OCI-LY3 (cell line): Measurements from ENCODE around the gene NHLRC1.

Source experiments
- H2AFZ ChIP-seq: fragments of 200-600, 300-600 bp; shearing (Covaris generic); 2 replicates; pipeline ENCODE4 v1.6.0; 2014; ENCODE audit warnings: antibody characterized with exemption, low read depth, low read length
- H3K27ac ChIP-seq: fragments of 200-600, 300-600 bp; sonication (generic); 2 replicates; pipeline ENCODE4 v1.5.1; 2014; ENCODE audit warnings: mild to moderate bottlenecking, low read length, moderate library complexity, mixed read lengths
- H3K27me3 ChIP-seq: fragments of 200-600, 300-600 bp; sonication (generic); 2 replicates; pipeline ENCODE4 v1.6.1; 2014; ENCODE audit warnings: low read depth, low read length, mixed read lengths
- H3K36me3 ChIP-seq: fragments of 200-600, 300-600 bp; sonication (generic); replicated peaks from 2 replicates; pipeline ENCODE3; 2014; ENCODE audit warnings: low read depth, low read length, mixed read lengths
- H3K4me1 ChIP-seq: fragments of 300-600, 200-600 bp; sonication (generic); 2 replicates; pipeline ENCODE4 v1.6.1; 2014; ENCODE audit warnings: low read length, mixed read lengths
- H3K4me2 ChIP-seq: fragments of 200-600, 300-600 bp; sonication (generic); 2 replicates; pipeline ENCODE4 v1.6.1; 2014; ENCODE audit warnings: low read length, mixed read lengths
- H3K4me3 ChIP-seq: fragments of 300-600, 200-600 bp; sonication (generic); 2 replicates; pipeline ENCODE4 v1.5.1; 2014; ENCODE audit warnings: antibody characterized with exemption, mild to moderate bottlenecking, low read length, moderate library complexity
- H3K79me2 ChIP-seq: fragments of 300-600, 200-600 bp; shearing (Covaris generic); 2 replicates; pipeline ENCODE4 v1.6.1; 2014; ENCODE audit warnings: mild to moderate bottlenecking, low read length, mixed read lengths
- H3K9ac ChIP-seq: fragments of 300-600, 200-600 bp; shearing (Covaris generic); 2 replicates; pipeline ENCODE4 v1.6.0; 2014; ENCODE audit warnings: mild to moderate bottlenecking, low read length, moderate library complexity
- H3K9me3 ChIP-seq: fragments of 200-600, 300-600 bp; shearing (Covaris generic); 2 replicates; pipeline ENCODE4 v1.6.1; 2014; ENCODE audit warnings: low read length, mixed read lengths; ENCODE audit not compliant: insufficient read depth
- H4K20me1 ChIP-seq: fragments of 200-600, 300-600 bp; sonication (generic); 2 replicates; pipeline ENCODE4 v1.6.1; 2016; ENCODE audit warnings: low read length, mixed read lengths; ENCODE audit not compliant: insufficient read depth
- EZH2phosphoT487 ChIP-seq: fragments of 200-600 bp; shearing (Covaris generic); IDR thresholded peaks from 2 replicates; pipeline ENCODE4 v1.6.1; 2018; ENCODE audit warnings: antibody characterized with exemption, mixed run types, low read depth
- TF ChIP-seq, protein P1 (sequence below): fragments of 200-600, 300-600 bp; sonication (generic); IDR thresholded peaks from 2 replicates; pipeline ENCODE4 v1.5.1; 2014; ENCODE audit warnings: antibody characterized with exemption, low read length, low read depth

Gene NHLRC1

DNA sequence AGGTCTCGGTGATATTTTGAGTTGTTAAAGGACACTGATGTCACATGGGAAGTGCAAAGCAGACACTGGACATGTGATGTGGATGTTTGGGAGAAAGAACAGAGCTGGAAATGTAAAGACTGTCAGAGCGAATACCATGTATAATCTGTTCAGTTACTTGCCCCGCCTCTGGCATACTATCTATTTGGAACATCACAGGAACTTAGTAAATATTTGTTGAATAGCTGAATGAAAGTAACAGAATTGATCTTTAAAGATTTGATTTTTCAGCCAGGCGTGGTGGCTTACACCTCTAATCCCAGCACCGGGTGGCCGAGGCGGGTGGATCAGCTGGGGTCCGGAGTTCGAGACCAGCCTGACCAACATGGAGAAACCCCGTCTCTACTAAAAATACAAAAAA, 13.8 kb upstream of the NHLRC1 start:
- Histone ChIP-seq H3K79me2 (no peaks in the 10 kb centered on the region), H3K9me3 (no peaks in the 10 kb centered on the region), H3K36me3 (no peaks in the 10 kb centered on the region), H3K4me3 (no peak overlapping the region), H3K27ac (no peak overlapping the region), H2AFZ (no peak overlapping the region), H3K4me1 (peaks cover 5% of the 10 kb centered on the region; the same call in 1 of the 2 replicates), H3K9ac (no peak overlapping the region), H3K4me2 (no peak overlapping the region), H3K27me3 (no peaks in the 10 kb centered on the region), H4K20me1 (no peaks in the 10 kb centered on the region)
- TF ChIP-seq, protein P1, sequence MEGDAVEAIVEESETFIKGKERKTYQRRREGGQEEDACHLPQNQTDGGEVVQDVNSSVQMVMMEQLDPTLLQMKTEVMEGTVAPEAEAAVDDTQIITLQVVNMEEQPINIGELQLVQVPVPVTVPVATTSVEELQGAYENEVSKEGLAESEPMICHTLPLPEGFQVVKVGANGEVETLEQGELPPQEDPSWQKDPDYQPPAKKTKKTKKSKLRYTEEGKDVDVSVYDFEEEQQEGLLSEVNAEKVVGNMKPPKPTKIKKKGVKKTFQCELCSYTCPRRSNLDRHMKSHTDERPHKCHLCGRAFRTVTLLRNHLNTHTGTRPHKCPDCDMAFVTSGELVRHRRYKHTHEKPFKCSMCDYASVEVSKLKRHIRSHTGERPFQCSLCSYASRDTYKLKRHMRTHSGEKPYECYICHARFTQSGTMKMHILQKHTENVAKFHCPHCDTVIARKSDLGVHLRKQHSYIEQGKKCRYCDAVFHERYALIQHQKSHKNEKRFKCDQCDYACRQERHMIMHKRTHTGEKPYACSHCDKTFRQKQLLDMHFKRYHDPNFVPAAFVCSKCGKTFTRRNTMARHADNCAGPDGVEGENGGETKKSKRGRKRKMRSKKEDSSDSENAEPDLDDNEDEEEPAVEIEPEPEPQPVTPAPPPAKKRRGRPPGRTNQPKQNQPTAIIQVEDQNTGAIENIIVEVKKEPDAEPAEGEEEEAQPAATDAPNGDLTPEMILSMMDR: no peak
- no peak for TF ChIP-seq EZH2phosphoT487

- no peak overlapping the region for H2AFZ ChIP-seq
- no peaks in the 10 kb centered on the region for H3K27me3 ChIP-seq
- peaks cover 5% of the 10 kb centered on the region; the same call in 1 of the 2 replicates for H3K4me1 ChIP-seq
- H3K36me3 ChIP-seq: no peaks in the 10 kb centered on the region
- H3K27ac ChIP-seq: no peak overlapping the region
- no peak overlapping the region for H3K9ac ChIP-seq
- H3K4me2 ChIP-seq: no peak overlapping the region
- TF ChIP-seq, protein P1: no peak
- no peak for TF ChIP-seq EZH2phosphoT487
- H3K9me3 ChIP-seq: no peaks in the 10 kb centered on the region
- no peak overlapping the region for H3K4me3 ChIP-seq
- no peaks in the 10 kb centered on the region for H3K79me2 ChIP-seq
- H4K20me1 ChIP-seq: no peaks in the 10 kb centered on the region
Observed at GRCh38 chr6:18135171-18135570, 12.7 kb upstream of the NHLRC1 start.

- no peaks in the 10 kb centered on the region for H3K9me3 ChIP-seq
- no peaks in the 10 kb centered on the region for H3K27me3 ChIP-seq
- H3K4me3 ChIP-seq: no peak overlapping the region
- H2AFZ ChIP-seq: no peak overlapping the region
- H3K9ac ChIP-seq: no peak overlapping the region
- no peak overlapping the region for H3K27ac ChIP-seq
- H3K36me3 ChIP-seq: no peaks in the 10 kb centered on the region
- peaks cover 5% of the 10 kb centered on the region; the same call in 1 of the 2 replicates for H3K4me1 ChIP-seq
- TF ChIP-seq EZH2phosphoT487: no peak
- TF ChIP-seq, protein P1: no peak
- no peak overlapping the region for H3K4me2 ChIP-seq
- no peaks in the 10 kb centered on the region for H3K79me2 ChIP-seq
- H4K20me1 ChIP-seq: no peaks in the 10 kb centered on the region
Observed at GRCh38 chr6:18132346-18132745, 9.9 kb upstream of the NHLRC1 start.

GRCh38 chr6:18126121-18126520, 3.6 kb upstream of the NHLRC1 start:
- no peaks in the 10 kb centered on the region for H3K9me3 ChIP-seq
- no peak overlapping the region for H3K4me3 ChIP-seq
- no peak overlapping the region for H3K4me2 ChIP-seq
- H3K27me3 ChIP-seq: no peaks in the 10 kb centered on the region
- TF ChIP-seq, protein P1: no peak
- TF ChIP-seq EZH2phosphoT487: no peak
- no peaks in the 10 kb centered on the region for H3K79me2 ChIP-seq
- no peak overlapping the region for H3K27ac ChIP-seq
- no peaks in the 10 kb centered on the region for H4K20me1 ChIP-seq
- no peak overlapping the region for H3K9ac ChIP-seq
- H3K4me1 ChIP-seq: no peaks in the 10 kb centered on the region
- no peaks in the 10 kb centered on the region for H3K36me3 ChIP-seq
- H2AFZ ChIP-seq: no peak overlapping the region
